Measurements from ENCODE around the gene WDR35.

DNA sequence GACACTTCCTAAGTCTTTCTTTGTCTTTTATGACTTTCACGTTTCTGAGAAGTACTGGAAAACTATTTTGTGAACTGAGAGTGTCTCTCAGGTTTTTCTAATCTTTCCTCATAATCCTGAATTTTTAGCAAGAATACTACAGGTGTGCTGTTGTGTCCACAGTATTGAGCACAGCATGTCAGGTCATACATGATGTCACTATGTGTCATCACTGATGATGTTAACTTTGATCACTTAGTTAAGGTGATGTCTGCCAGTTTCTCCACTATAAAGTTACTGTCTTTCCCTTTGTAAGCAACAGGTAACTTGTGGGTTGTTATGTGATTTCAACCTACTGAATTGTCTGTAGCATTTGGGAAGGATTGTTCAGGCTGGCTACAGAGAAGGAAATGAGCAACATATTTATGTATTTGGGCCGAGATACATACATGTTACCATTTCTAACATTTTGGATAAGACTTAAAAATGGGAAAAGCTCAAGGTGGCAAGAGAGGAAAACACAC lies 11.5 kb upstream of the WDR35 start:
- TF ChIP-seq MYC (IDR thresholded peaks at IDR 0.05; ENCODE audit: insufficient read depth, insufficient read length, insufficient replicate concordance, low read length, severe bottlenecking): no peak
- TF ChIP-seq STAT1 (conservative IDR thresholded peaks at IDR 0.05): no peak
- TF ChIP-seq BHLHE40 (IDR thresholded peaks at IDR 0.05; ENCODE audit: borderline replicate concordance in 1 of 2, low read depth in 2 of 2, low read length in 1 of 2): no peak
- TF ChIP-seq, protein P1, sequence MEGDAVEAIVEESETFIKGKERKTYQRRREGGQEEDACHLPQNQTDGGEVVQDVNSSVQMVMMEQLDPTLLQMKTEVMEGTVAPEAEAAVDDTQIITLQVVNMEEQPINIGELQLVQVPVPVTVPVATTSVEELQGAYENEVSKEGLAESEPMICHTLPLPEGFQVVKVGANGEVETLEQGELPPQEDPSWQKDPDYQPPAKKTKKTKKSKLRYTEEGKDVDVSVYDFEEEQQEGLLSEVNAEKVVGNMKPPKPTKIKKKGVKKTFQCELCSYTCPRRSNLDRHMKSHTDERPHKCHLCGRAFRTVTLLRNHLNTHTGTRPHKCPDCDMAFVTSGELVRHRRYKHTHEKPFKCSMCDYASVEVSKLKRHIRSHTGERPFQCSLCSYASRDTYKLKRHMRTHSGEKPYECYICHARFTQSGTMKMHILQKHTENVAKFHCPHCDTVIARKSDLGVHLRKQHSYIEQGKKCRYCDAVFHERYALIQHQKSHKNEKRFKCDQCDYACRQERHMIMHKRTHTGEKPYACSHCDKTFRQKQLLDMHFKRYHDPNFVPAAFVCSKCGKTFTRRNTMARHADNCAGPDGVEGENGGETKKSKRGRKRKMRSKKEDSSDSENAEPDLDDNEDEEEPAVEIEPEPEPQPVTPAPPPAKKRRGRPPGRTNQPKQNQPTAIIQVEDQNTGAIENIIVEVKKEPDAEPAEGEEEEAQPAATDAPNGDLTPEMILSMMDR (IDR thresholded peaks at IDR 0.05 in 2 of 3, conservative IDR thresholded peaks at IDR 0.05 in 1 of 3; ENCODE audit: control insufficient read depth in 2 of 3, extremely low read depth in 1 of 3, insufficient read depth in 1 of 3, low read depth in 3 of 3, low read length in 3 of 3): no peak
- no peak for TF ChIP-seq SREBF2 (IDR thresholded peaks at IDR 0.05; ENCODE audit: low read length)
- no peak for TF ChIP-seq JUND (IDR thresholded peaks at IDR 0.05; ENCODE audit: low read depth, low read length)
- TF ChIP-seq EP300 (IDR thresholded peaks at IDR 0.05; ENCODE audit: borderline replicate concordance in 1 of 2, control insufficient read depth in 1 of 2, low read depth in 2 of 2, low read length in 2 of 2): no peak
- no peak for TF ChIP-seq PML (IDR thresholded peaks at IDR 0.05; ENCODE audit: low read length)
- no peak for TF ChIP-seq BMI1 (IDR thresholded peaks at IDR 0.05; ENCODE audit: borderline replicate concordance)
- no peak for TF ChIP-seq RFX5 (IDR thresholded peaks at IDR 0.05; ENCODE audit: low read depth, low read length)
- no peak for TF ChIP-seq PAX8 (IDR thresholded peaks at IDR 0.05)

All from GM12878 (cell line).